WI38 (cell line): ENCODE data around the gene SNURF.
A peak's percentile ranks its signal among the peaks of the same experiment; 100 is the strongest.
"Not testable (repeated sequence)": the region's sequence is repeated elsewhere in the genome, so short reads cannot be mapped to it uniquely, and the experiment has no call there.

Experiments
- H3K4me3 ChIP-seq: 2 replicates; pipeline ENCODE4 v1.5.1; 2011; ENCODE audit warnings: low read depth, mild to moderate bottlenecking, control low read depth, low read length
- CTCF ChIP-seq: IDR thresholded peaks from 2 replicates; pipeline ENCODE4 v1.5.1; 2012; ENCODE audit warnings: low read depth, mild to moderate bottlenecking, control low read depth, low read length

The SNURF gene

GRCh38 chr15:24933716-24934115 lies 21.1 kb upstream of the SNURF start:
- H3K4me3 ChIP-seq, result no peak overlapping the region
- no peak for TF ChIP-seq CTCF

GRCh38 chr15:24938224-24938623 lies 16.6 kb upstream of the SNURF start:
- not testable (repeated sequence) for H3K4me3 ChIP-seq

- no peak overlapping the region for H3K4me3 ChIP-seq
- TF ChIP-seq CTCF, result no peak
Observed at GRCh38 chr15:24940236-24940635, 14.6 kb upstream of the SNURF start.

GRCh38 chr15:24943361-24943760 lies 11.4 kb upstream of the SNURF start:
- TF ChIP-seq CTCF, result no peak
- H3K4me3 ChIP-seq, result no peak overlapping the region

- no peak for TF ChIP-seq CTCF
Observed at GRCh38 chr15:24944954-24945353, 9.8 kb upstream of the SNURF start.

GRCh38 chr15:24945711-24946110 lies 9.1 kb upstream of the SNURF start:
- no peak for TF ChIP-seq CTCF
- H3K4me3 ChIP-seq, result no peak overlapping the region

More at GRCh38 chr15:24944954-24945353, 9.8 kb upstream of the SNURF start:
- no peak overlapping the region for H3K4me3 ChIP-seq

- no peak for TF ChIP-seq CTCF
- H3K4me3 ChIP-seq, result no peak overlapping the region
Observed at GRCh38 chr15:24948495-24948894, 6.3 kb upstream of the SNURF start.

- H3K4me3 ChIP-seq, result peak overlapping the region; percentile 86
Observed at GRCh38 chr15:24955531-24955921, 739 bp downstream of the SNURF start.

More at GRCh38 chr15:24955531-24955921, 739 bp downstream of the SNURF start:
- no peak for TF ChIP-seq CTCF
